NCI-H146 treated with DMSO at 0.1 percent for 48 hours (cell line): ENCODE measurements around the gene ISG15.

Experiments
- DNase-seq: peaks from one replicate; lab custom pipeline; 2025; ENCODE audit not compliant: unreplicated experiment; lab: John Stamatoyannopoulos, UW

Gene ISG15

GRCh38 chr1:1059494-1060280, 46.4 kb downstream of the ISG15 start:
- DNase-seq: peak; percentile 25

DNA sequence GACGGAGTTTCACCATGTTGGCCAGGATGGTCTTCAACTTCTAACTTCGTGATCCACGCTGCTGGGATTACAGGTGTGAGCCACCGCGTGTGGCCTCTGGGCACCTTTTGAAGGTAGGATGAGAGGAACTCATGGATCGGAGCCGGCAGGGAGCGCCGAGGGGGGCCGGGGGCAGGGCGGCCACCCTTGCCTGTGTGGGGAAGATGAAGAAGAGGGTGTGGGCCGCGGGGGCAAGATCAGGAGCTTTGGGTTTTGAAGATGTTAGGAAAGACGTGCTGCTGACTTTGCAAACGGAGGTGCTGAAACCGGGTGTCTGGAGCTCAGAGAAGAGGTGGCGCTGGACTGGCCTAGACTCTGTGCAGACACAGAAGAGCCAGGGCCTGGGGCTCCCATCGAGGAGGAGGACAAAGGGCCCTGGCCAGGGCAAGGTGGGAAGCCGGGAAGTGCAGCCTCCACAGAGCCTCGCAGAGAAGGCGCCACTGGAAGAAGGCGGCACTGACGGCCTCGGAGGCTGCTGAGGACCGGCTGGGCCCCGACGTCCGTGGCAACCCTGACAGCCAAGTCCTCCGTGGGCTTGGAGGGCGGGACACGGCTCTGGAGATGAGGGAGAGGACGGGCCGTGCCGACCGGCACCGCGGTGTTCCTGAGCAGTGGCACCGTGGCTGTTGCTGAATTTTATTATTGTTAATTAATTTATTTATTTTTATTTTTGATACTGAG, 47.1 kb downstream of the ISG15 start:
- no peak for DNase-seq

- DNase-seq: no peak
Measured at GRCh38 chr1:1061682-1062345, 48.5 kb downstream of the ISG15 start.

- DNase-seq: no peak
Measured at GRCh38 chr1:1062348-1063163, 49.3 kb downstream of the ISG15 start.

DNA sequence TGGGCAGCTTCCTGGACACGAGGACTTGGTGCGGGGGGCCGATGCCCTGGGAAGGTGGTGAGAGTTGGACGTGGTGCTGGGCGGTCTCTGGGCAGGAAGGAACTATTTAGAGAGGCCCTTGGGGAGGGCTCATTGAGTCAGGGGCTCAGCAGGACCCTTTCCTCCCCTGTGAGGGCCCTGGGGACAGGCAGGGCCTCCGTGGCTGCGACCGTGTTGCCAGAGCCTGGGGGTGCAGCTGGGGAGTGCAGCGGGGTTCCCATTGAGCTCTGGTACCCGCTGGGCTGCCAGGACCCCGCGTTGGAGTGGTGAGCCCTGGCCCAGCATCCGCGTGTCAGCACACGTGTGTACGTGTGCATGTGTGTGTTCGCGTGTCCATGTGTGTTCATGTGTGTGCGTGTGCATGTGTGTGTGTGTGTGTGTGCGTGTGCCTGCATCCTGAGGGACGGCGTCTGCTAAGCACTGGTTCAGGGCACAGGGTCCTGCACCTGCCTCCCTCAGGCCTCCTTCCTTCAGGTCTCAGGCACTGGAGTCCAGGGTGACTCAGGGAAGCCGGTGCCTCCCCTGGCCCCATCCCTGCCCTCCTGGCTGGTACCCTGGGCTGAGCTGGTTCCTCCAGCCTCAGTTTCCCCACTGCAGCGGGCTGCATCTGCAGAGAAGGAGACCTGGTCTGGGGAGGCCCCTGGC, 50.1 kb downstream of the ISG15 start:
- no peak for DNase-seq
